Esophagus (tissue), 2 donors: ENCODE measurements around the gene CTRL. TPM values are rescaled to one million over a fixed set of nuclear protein-coding genes. Genes with fewer than 3 reads are reported as not detected.
A peak's percentile ranks its signal among the peaks of the same experiment; 100 is the strongest.

Source experiments
- H3K27ac ChIP-seq, 2 donors: one replicate each; pipeline ENCODE4 v1.5.1; 2013; ENCODE audit warnings: low read depth in 2 of 2, mild to moderate bottlenecking in 2 of 2, inconsistent platforms in 1 of 2, low read length in 1 of 2, moderate library complexity in 1 of 2
- H3K27me3 ChIP-seq, 2 donors: one replicate each; pipeline ENCODE4 v1.6.1; 2013; ENCODE audit warnings: low read length in 2 of 2, control low read depth in 1 of 2, mild to moderate bottlenecking in 1 of 2; ENCODE audit not compliant: insufficient read depth in 2 of 2, control insufficient read depth in 1 of 2
- H3K36me3 ChIP-seq, 2 donors: one replicate each; pipeline ENCODE4 v1.6.1; 2013; ENCODE audit warnings: low read length in 1 of 2; ENCODE audit not compliant: control insufficient read depth in 2 of 2, insufficient read depth in 2 of 2
- H3K4me1 ChIP-seq, 2 donors: one replicate each; pipeline ENCODE4 v1.6.1; 2013; ENCODE audit warnings: low read length in 1 of 2; ENCODE audit not compliant: control insufficient read depth in 2 of 2, insufficient read depth in 2 of 2
- H3K4me3 ChIP-seq, 2 donors: one replicate each; pipeline ENCODE4 v1.5.1; 2013; ENCODE audit warnings: low read length in 2 of 2, mild to moderate bottlenecking in 2 of 2, low read depth in 1 of 2, moderate library complexity in 1 of 2
- H3K9me3 ChIP-seq, 2 donors: one replicate each; pipeline ENCODE4 v1.6.1; 2013; ENCODE audit warnings: mild to moderate bottlenecking in 2 of 2, low read depth in 1 of 2, low read length in 1 of 2, moderate library complexity in 1 of 2; ENCODE audit not compliant: control insufficient read depth in 2 of 2, insufficient read depth in 1 of 2
- WGBS, 2 donors: extraction: QIAGEN DNeasy Blood & Tissue Kit; methylation state at CpG; one replicate each; pipeline ENCODE4 v1.1.7; 2013; 5-methylcytosine and 5-hydroxymethylcytosine counted together
- polyA plus RNA-seq, 2 donors: library from polyadenylated mRNA; stranded (reverse); fragments of 200-250 nt; gene quantifications; one replicate each; pipeline ENCODE4 v1.2.3, GENCODE V29; 2013
- donor health status: healthy with polysubstance abuse.
- donor health status: Bipolar disorder and iron deficiency.

Gene CTRL
- polyA plus RNA-seq, 2 donors = 0.41 to 0.77 TPM

DNA sequence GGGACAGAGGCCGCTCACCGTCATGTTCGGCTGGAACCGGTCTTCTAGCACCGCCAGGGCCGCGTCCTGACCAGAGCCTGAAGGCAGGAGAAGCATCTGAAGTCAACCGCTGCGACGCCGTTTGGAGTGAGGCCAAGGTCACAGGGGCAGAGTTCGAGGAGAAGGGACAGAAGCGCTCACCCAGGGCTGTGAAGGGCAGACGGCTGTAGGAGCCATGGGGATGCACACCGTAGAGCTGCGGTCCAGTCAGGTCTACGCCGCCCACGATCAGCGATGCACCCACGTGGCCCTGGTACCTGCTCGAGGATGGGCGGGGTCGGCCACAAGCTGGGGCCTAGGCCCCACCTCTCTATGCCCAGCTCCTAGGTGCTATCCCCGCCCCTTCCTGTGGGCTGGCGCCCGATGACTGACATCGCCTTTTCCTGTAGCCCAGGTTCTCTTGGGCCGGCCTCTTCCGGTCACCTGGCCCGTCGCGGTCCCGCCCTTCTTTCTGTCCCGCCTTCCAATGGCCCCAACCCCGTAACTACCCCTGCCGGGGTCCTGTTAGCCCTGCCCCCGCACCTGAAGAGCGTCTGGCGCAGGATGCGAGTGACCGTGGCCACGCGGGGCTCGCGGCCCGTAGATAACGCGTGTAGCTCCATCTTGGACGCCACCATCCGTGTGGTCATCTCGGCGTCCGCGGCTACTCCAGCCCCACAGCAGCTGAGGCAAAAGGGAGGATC lies 3.9 kb upstream of the CTRL start:
- 2 to 4% methylated on average over 53 to 55 of the region's 55 CpGs for WGBS, 2 donors
- H3K36me3 ChIP-seq = peaks cover 0 to 19% of the 10 kb centered on the region in 2 donors

DNA sequence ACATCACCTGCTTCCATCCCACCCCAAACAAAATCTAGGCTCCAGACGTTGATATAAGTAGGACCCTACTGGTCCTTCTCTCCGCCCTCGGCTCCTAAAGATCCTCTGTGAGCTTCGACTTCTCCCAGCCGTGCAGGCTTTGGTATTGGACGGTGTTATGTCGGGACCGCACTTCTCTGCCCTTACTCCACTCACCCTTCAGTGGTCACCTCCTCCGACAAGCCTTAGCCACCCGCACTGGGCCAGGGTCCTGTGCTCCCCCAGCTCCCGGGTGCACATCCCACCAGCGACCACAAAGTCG lies 3.4 kb upstream of the CTRL start:
- peaks cover 0 to 19% of the 10 kb centered on the region in 2 donors for H3K36me3 ChIP-seq
- no peaks in the 10 kb centered on the region for H3K9me3 ChIP-seq
- peak overlapping the region in 1 of 2 donors; percentile 24 for H3K27ac ChIP-seq
- WGBS, 2 donors = 33 to 37% methylated on average over 13 of the region's 13 CpGs
- H3K4me3 ChIP-seq = peak overlapping the region; percentile 70 to 95
- H3K27me3 ChIP-seq = no peaks in the 10 kb centered on the region
- peaks cover 3 to 18% of the 10 kb centered on the region in 2 donors for H3K4me1 ChIP-seq

More for the DNA sequence above, 3.9 kb upstream of the CTRL start:
- Histone ChIP-seq H3K27ac (peak overlapping the region; percentile 94 to 97), H3K9me3 (no peaks in the 10 kb centered on the region), H3K27me3 (no peaks in the 10 kb centered on the region), H3K4me3 (peak overlapping the region; percentile 70 to 95), H3K4me1 (peaks cover 3 to 18% of the 10 kb centered on the region in 2 donors)

DNA sequence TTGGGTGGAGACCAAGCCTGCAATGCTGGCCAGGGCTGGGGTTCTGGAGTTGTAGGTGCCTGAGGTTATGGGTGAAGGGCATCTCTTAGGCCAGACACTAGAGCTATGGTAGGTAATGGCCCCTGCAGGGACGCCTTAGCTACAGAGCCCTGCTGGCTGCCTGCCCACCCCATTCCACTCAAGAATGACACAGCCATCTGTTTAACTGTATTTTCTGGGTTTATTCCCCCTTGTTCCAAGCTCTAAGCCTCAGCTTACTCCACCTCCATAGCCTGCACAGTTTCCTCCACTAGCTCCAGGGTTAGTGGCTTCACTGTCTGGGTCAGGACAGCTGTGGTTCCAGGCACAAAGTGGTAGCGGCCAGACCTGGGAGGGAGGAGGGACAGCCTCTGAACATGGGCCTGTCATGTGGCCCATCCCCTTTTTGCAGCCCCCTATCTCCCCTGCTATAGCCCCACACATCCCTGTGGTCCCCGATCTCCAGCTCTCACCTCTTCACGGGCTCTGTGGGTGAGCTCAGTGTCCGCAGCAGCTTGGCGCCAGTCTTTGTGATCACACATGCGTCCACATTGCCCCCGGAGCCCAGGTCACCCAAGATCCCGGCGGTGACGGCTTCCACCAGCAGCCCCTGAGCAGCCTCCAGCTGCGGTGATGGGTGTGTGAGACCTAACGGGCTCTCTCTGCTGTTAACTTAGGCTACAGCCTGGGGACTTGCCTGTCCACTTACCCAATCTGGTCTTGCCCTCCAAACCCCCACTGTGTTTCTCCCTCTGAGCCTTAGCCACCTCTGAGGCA lies 2.8 kb upstream of the CTRL start:
- no peaks in the 10 kb centered on the region for H3K9me3 ChIP-seq
- peak overlapping the region; percentile 70 to 95 for H3K4me3 ChIP-seq
- WGBS, 2 donors = 63 to 66% methylated on average over 13 of the region's 13 CpGs
- no peaks in the 10 kb centered on the region for H3K27me3 ChIP-seq
- H3K27ac ChIP-seq = no peak overlapping the region
- peaks cover 3 to 18% of the 10 kb centered on the region in 2 donors for H3K4me1 ChIP-seq
- H3K36me3 ChIP-seq = peaks cover 0 to 19% of the 10 kb centered on the region in 2 donors

- no peaks in the 10 kb centered on the region for H3K9me3 ChIP-seq
- peaks cover 0 to 20% of the 10 kb centered on the region in 2 donors for H3K36me3 ChIP-seq
- H3K27ac ChIP-seq = no peak overlapping the region
- H3K27me3 ChIP-seq = no peaks in the 10 kb centered on the region
- no peak overlapping the region for H3K4me3 ChIP-seq
- peaks cover 3 to 18% of the 10 kb centered on the region in 2 donors for H3K4me1 ChIP-seq
- WGBS, 2 donors = 50 to 68% methylated on average over 7 of the region's 7 CpGs
These were observed 2.1 kb upstream of the CTRL start for GRCh38 chr16:67933805-67934204.

DNA sequence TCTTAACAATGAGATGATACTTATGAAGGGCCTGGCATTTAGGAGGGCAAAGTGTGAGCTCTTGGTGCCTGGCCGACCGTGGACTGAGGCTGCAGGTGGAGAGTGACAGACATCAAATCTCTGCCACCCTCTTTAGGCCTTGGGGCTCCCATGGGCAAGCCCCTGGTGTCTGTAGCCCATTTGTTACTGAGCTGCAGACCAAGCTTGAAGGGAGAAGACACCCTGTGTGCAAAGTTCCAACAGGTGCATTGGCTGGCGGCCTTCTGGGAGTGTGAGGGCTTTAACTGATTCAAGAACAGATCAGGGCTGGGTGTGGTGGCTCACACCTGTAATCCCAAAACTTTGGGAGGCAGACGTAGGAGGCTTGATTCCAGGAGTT lies 789 bp upstream of the CTRL start:
- H3K27ac ChIP-seq = no peak overlapping the region
- H3K4me3 ChIP-seq = no peak overlapping the region
- H3K27me3 ChIP-seq = no peaks in the 10 kb centered on the region
- no peaks in the 10 kb centered on the region for H3K9me3 ChIP-seq
- 84 to 90% methylated on average over 4 of the region's 4 CpGs for WGBS, 2 donors
- H3K36me3 ChIP-seq = peaks cover 3 to 28% of the 10 kb centered on the region in 2 donors
- peaks cover 3 to 18% of the 10 kb centered on the region in 2 donors for H3K4me1 ChIP-seq

DNA sequence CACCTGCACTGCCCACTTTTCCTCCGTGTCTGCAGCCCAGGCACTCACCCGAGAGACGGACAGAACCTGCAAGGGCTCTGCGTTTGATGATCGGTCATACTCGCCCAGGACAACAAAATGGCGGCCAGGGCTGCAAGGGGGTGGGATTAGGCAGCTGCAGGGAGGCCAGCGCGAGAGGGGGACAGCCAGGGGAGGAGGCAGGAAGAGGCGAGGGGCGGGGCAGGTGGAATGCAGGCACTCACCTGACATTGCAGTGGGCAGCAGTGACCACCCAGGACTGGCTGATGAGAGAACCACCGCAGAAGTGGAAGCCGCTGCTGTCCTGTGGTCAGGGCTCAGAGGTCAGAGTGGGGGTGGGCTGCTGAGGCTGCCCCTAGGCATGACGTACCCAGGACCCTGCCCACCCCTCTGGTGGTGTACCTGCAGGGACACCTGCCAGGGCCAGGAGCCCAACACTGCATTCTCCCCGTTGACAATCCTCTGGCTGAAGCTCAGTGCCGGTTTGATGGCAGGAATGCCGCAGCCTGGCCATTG lies 917 bp downstream of the CTRL start:
- H3K27ac ChIP-seq = no peak overlapping the region
- no peaks in the 10 kb centered on the region for H3K27me3 ChIP-seq
- peaks cover 3 to 13% of the 10 kb centered on the region in 2 donors for H3K4me1 ChIP-seq
- peaks cover 3 to 33% of the 10 kb centered on the region in 2 donors for H3K36me3 ChIP-seq
- no peak overlapping the region for H3K4me3 ChIP-seq
- no peaks in the 10 kb centered on the region for H3K9me3 ChIP-seq
- 90 to 93% methylated on average over 17 of the region's 17 CpGs for WGBS, 2 donors

DNA sequence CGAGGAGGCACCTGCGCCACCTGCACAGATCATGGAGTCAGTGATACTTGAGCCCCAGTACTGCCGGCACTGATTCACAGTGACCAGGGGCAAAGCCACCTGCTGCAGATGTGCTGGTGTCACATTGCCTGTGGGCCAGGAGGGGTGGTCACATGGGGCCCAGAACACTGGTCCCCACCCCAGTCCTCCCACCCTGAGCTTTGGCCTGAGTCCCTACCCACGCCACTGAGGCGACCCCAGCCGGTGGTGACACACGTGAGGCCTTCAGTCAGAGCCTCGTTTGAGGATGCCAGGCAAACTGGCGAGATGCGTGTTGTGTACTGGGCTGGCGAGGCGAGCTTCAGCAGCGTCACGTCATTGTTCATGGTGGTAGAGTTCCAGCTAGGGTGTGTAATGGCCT lies 1.5 kb downstream of the CTRL start:
- H3K9me3 ChIP-seq = no peaks in the 10 kb centered on the region
- peaks cover 3 to 10% of the 10 kb centered on the region in 2 donors for H3K4me1 ChIP-seq
- no peak overlapping the region for H3K27ac ChIP-seq
- H3K36me3 ChIP-seq = peaks cover 3 to 33% of the 10 kb centered on the region in 2 donors
- WGBS, 2 donors = 79 to 90% methylated on average over 14 of the region's 14 CpGs
- H3K4me3 ChIP-seq = no peak overlapping the region
- no peaks in the 10 kb centered on the region for H3K27me3 ChIP-seq

DNA sequence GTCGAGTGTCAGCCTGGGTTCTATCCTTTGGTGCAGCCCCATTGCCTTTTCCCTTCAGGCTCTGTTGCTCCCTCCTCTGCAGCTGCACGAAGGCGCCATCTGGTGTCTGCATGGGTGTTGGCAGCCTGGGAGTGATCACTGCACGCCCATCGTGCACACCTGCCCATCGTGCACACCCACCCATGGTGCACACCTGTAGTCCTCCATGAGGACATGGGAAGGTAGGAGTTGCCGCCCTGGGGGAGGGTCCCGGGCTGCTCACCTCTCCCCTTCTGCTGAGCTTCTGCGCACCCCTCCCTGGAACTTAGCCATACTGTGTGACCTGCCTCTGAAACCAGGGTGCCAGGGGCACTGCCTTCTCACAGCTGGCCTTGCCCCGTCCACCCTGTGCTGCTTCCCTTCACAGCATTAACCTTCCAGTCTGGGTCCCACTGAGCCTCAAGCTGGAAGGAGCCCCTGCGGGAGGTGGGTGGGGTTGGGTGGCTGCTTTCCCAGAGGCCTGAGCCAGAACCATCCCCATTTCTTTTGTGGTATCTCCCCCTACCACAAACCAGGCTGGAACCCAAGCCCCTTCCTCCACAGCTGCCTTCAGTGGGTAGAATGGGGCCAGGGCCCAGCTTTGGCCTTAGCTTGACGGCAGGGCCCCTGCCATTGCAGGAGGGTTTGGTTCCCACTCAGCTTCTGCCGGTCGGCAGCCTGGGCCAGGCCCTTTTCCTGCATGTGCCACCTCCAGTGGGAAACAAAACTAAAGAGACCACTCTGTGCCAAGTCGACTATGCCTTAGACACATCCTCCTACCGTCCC lies 2.9 kb downstream of the CTRL start:
- Histone ChIP-seq H3K4me3 (no peak overlapping the region), H3K9me3 (no peaks in the 10 kb centered on the region), H3K27ac (no peak overlapping the region), H3K27me3 (no peaks in the 10 kb centered on the region), H3K4me1 (peaks cover 0 to under 1% of the 10 kb centered on the region in 2 donors), H3K36me3 (peaks cover 3 to 30% of the 10 kb centered on the region in 2 donors)
- 44 to 48% methylated on average over 16 of the region's 16 CpGs for WGBS, 2 donors

DNA sequence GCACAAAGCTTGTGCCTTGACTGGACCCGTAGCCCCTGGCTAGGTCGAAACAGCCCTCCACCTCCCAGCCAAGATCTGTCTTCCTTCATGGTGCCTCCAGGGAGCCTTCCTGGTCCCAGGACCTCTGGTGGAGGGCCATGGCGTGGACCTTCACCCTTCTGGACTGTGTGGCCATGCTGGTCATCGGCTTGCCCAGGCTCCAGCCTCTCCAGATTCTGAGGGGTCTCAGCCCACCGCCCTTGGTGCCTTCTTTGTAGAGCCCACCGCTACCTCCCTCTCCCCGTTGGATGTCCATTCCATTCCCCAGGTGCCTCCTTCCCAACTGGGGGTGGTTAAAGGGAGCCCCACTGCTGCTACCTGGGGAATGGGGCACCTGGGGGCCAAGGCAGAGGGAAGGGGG lies 3.5 kb downstream of the CTRL start:
- Histone ChIP-seq H3K36me3 (peaks cover 3 to 28% of the 10 kb centered on the region in 2 donors), H3K9me3 (no peaks in the 10 kb centered on the region), H3K4me3 (no peak overlapping the region), H3K27ac (no peak overlapping the region), H3K27me3 (no peaks in the 10 kb centered on the region), H3K4me1 (peaks cover 0 to 3% of the 10 kb centered on the region in 2 donors)
- WGBS, 2 donors = 72 to 74% methylated on average over 7 of the region's 7 CpGs
